ENCODE results near the gene UBB.

Gene UBB

GRCh38 chr17:16423226-16423872, 42.5 kb downstream of the UBB start:
- peak overlapping the region; percentile 15 for H3K27ac Mint-ChIP-seq
- H3K4me1 Mint-ChIP-seq = peaks cover 27% of the 10 kb centered on the region
- no peak overlapping the region for H3K4me3 Mint-ChIP-seq
- no peaks in the 10 kb centered on the region for H3K27me3 Mint-ChIP-seq
- no peaks in the 10 kb centered on the region for H3K36me3 Mint-ChIP-seq
- H3K9me3 Mint-ChIP-seq = no peaks in the 10 kb centered on the region

- H3K27me3 Mint-ChIP-seq = no peaks in the 10 kb centered on the region
- no peaks in the 10 kb centered on the region for H3K9me3 Mint-ChIP-seq
- peaks cover 9% of the 10 kb centered on the region for H3K4me1 Mint-ChIP-seq
- no peak overlapping the region for H3K27ac Mint-ChIP-seq
- peaks cover 2% of the 10 kb centered on the region for H3K36me3 Mint-ChIP-seq
- H3K4me3 Mint-ChIP-seq = no peak overlapping the region
Observed at GRCh38 chr17:16425202-16425601, 44.3 kb downstream of the UBB start.

- Mint-ChIP-seq H3K4me3 (no peak overlapping the region), H3K27ac (peak overlapping the region; percentile 51), H3K4me1 (peaks cover 1% of the 10 kb centered on the region), H3K9me3 (no peaks in the 10 kb centered on the region), H3K27me3 (no peaks in the 10 kb centered on the region), H3K36me3 (peaks cover 2% of the 10 kb centered on the region)
Observed at GRCh38 chr17:16425698-16426659, 45.1 kb downstream of the UBB start.

GRCh38 chr17:16427020-16427419, 46.1 kb downstream of the UBB start:
- H3K9me3 Mint-ChIP-seq = no peaks in the 10 kb centered on the region
- peaks cover 2% of the 10 kb centered on the region for H3K36me3 Mint-ChIP-seq
- no peaks in the 10 kb centered on the region for H3K4me1 Mint-ChIP-seq
- H3K27me3 Mint-ChIP-seq = no peaks in the 10 kb centered on the region
- H3K27ac Mint-ChIP-seq = no peak overlapping the region
- no peak overlapping the region for H3K4me3 Mint-ChIP-seq

GRCh38 chr17:16428098-16428882, 47.4 kb downstream of the UBB start:
- H3K36me3 Mint-ChIP-seq = peaks cover 2% of the 10 kb centered on the region
- H3K4me1 Mint-ChIP-seq = no peaks in the 10 kb centered on the region
- H3K27me3 Mint-ChIP-seq = no peaks in the 10 kb centered on the region
- H3K4me3 Mint-ChIP-seq = no peak overlapping the region
- peak overlapping the region; percentile 23 for H3K27ac Mint-ChIP-seq
- no peaks in the 10 kb centered on the region for H3K9me3 Mint-ChIP-seq

GRCh38 chr17:16429083-16429482, 48.2 kb downstream of the UBB start:
- Mint-ChIP-seq H3K27me3 (no peaks in the 10 kb centered on the region), H3K4me3 (no peak overlapping the region), H3K27ac (no peak overlapping the region), H3K4me1 (no peaks in the 10 kb centered on the region), H3K36me3 (peaks cover 2% of the 10 kb centered on the region), H3K9me3 (no peaks in the 10 kb centered on the region)

- H3K9me3 Mint-ChIP-seq = no peaks in the 10 kb centered on the region
- H3K27ac Mint-ChIP-seq = no peak overlapping the region
- H3K36me3 Mint-ChIP-seq = peaks cover 2% of the 10 kb centered on the region
- no peaks in the 10 kb centered on the region for H3K4me1 Mint-ChIP-seq
- no peak overlapping the region for H3K4me3 Mint-ChIP-seq
- no peaks in the 10 kb centered on the region for H3K27me3 Mint-ChIP-seq
Observed at GRCh38 chr17:16430650-16431049, 49.8 kb downstream of the UBB start.

- no peaks in the 10 kb centered on the region for H3K27me3 Mint-ChIP-seq
- H3K27ac Mint-ChIP-seq = no peak overlapping the region
- H3K4me1 Mint-ChIP-seq = no peaks in the 10 kb centered on the region
- no peak overlapping the region for H3K4me3 Mint-ChIP-seq
- H3K9me3 Mint-ChIP-seq = no peaks in the 10 kb centered on the region
- H3K36me3 Mint-ChIP-seq = peaks cover 2% of the 10 kb centered on the region
Observed at GRCh38 chr17:16432017-16432416, 51.1 kb downstream of the UBB start.

All from activated naive CD4-positive, alpha-beta T cell treated with anti-CD3 and anti-CD28 coated beads, Interleukin-2, amount 50 U/mL, for 24 hours (primary cell).